ENCODE measurements around the gene ARHGAP32. TPM values are rescaled to one million over a fixed set of nuclear protein-coding genes. Genes with fewer than 3 reads are reported as not detected.

ARHGAP32 gene
- total and polyA plus RNA-seq, 8 donors: 15.2 to 19.8 (median 17.1) TPM

DNA sequence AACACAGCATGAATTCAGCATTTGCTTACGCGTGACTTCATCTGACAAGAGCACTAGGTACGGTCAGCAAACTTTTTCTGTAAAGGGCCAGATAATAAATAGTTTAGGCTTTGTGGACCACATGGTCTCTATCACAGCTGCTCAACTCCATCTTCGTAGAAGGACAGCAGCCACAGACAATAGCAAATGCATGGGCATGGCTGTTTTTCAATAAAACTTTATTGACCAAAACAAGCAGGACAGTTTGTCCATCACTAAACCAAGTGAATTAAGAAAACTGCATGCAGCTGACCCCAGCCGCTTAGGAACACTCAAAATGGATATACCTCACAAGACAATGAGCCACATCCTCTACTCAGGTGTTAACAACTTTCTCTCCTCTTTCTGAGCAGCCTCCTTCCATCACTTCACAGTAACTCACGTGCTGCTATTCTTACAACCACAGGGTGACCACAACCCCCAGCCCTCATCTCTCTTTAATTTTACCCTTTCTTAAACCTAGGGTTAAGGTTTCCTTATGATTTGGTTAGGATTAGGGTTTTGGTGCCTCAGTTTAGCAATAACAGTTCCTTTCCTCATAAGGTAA is 22.7 kb upstream of the ARHGAP32 start:
- Histone ChIP-seq H3K4me3 (no peak overlapping the region), H3K27ac (no peak overlapping the region), H3K4me1 (no peaks in the 10 kb centered on the region), H3K9me3 (no peaks in the 10 kb centered on the region), H3K36me3 (no peaks in the 10 kb centered on the region), H3K27me3 (no peaks in the 10 kb centered on the region)
- DNase-seq (no peak), ATAC-seq (no peak)
- intact Hi-C loops (cut with DNase I): no loop called here
- TF ChIP-seq, protein P1, sequence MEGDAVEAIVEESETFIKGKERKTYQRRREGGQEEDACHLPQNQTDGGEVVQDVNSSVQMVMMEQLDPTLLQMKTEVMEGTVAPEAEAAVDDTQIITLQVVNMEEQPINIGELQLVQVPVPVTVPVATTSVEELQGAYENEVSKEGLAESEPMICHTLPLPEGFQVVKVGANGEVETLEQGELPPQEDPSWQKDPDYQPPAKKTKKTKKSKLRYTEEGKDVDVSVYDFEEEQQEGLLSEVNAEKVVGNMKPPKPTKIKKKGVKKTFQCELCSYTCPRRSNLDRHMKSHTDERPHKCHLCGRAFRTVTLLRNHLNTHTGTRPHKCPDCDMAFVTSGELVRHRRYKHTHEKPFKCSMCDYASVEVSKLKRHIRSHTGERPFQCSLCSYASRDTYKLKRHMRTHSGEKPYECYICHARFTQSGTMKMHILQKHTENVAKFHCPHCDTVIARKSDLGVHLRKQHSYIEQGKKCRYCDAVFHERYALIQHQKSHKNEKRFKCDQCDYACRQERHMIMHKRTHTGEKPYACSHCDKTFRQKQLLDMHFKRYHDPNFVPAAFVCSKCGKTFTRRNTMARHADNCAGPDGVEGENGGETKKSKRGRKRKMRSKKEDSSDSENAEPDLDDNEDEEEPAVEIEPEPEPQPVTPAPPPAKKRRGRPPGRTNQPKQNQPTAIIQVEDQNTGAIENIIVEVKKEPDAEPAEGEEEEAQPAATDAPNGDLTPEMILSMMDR (IDR thresholded peaks at IDR 0.05): no peak

DNA sequence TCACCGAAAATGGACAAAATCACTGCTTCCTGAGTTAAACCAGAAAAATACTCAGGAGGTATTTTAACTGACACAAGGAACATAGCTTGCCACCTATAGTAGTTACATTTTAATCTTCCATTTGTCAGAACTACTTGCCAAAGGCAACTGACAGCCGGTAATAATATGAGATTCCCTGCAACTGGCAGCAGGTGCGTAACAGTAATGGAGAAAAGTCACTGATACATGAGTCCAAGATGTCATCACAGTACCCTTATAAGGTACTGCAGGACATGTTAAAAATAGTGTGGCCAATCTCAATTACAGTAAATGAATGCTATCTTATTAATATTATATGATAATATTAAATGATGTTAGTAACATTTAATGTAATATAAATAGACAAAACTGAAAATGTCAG is 21.1 kb upstream of the ARHGAP32 start:
- H3K4me1 ChIP-seq: no peaks in the 10 kb centered on the region
- H3K27me3 ChIP-seq: no peaks in the 10 kb centered on the region
- no peaks in the 10 kb centered on the region for H3K9me3 ChIP-seq
- intact Hi-C loops (cut with DNase I): no loop called here
- TF ChIP-seq, protein P1 (IDR thresholded peaks at IDR 0.05): no peak
- no peak overlapping the region for H3K27ac ChIP-seq
- DNase-seq (no peak), ATAC-seq (no peak)
- H3K4me3 ChIP-seq: no peak overlapping the region
- H3K36me3 ChIP-seq: no peaks in the 10 kb centered on the region

DNA sequence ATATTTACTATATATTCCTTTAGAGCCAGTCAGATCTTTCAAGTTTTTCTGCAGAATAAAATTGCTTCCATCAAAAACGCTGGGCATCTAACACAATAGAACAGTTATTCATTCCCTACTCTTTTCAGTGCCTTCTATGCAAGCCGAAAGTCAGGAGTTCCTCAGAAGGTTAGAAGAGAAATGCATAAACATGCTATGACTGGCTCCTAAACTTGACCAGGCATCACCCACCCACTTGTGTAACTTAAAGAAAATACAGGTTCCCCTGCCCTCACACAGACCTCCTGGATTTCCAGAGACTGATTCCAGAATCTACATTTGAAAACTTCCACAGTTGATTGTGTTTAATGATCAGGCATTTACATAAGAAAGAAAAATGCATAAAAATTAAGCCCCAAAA is 19.3 kb upstream of the ARHGAP32 start:
- Histone ChIP-seq H3K9me3 (no peaks in the 10 kb centered on the region), H3K27me3 (no peaks in the 10 kb centered on the region), H3K4me3 (no peak overlapping the region), H3K4me1 (no peaks in the 10 kb centered on the region), H3K36me3 (no peaks in the 10 kb centered on the region), H3K27ac (no peak overlapping the region)
- TF ChIP-seq, protein P1 (IDR thresholded peaks at IDR 0.05): no peak
- ATAC-seq (no peak), DNase-seq (no peak)
- intact Hi-C loops (cut with DNase I): no loop called here

DNA sequence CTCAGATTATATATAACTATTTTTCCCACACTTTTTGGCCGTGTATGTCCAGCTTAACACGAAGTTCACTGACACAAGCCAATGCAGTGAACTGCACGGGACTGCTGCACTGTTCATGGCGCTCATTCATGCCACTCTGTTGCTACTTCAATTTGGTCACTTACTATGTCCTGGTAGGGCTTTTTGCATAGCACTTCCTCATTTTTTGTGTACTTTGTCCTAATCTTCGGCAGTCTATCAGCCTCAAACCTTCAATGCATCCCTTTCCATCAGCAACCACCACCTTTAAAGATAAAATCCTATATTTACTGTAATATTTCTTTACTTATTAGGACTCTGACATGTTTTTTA is 18.7 kb upstream of the ARHGAP32 start:
- Histone ChIP-seq H3K36me3 (no peaks in the 10 kb centered on the region), H3K4me3 (no peak overlapping the region), H3K9me3 (no peaks in the 10 kb centered on the region), H3K4me1 (no peaks in the 10 kb centered on the region), H3K27ac (no peak overlapping the region), H3K27me3 (no peaks in the 10 kb centered on the region)
- TF ChIP-seq, protein P1 (IDR thresholded peaks at IDR 0.05): no peak
- ATAC-seq (peak; percentile 56), DNase-seq (no peak)
- intact Hi-C loops (cut with DNase I): no loop called here

GRCh38 chr11:129209891-129210830 is 18.0 kb upstream of the ARHGAP32 start:
- ATAC-seq (peak; percentile 53), DNase-seq (no peak)
- Histone ChIP-seq H3K4me3 (no peak overlapping the region), H3K36me3 (no peaks in the 10 kb centered on the region), H3K27ac (no peak overlapping the region), H3K27me3 (no peaks in the 10 kb centered on the region), H3K4me1 (no peaks in the 10 kb centered on the region), H3K9me3 (no peaks in the 10 kb centered on the region)
- TF ChIP-seq, protein P1 (IDR thresholded peaks at IDR 0.05): no peak
- intact Hi-C loops (cut with DNase I): no loop called here
